AG08395 (cell line): ENCODE measurements around the gene LPCAT4.
A peak's percentile ranks its signal among the peaks of the same experiment; 100 is the strongest.
"Not testable (repeated sequence)": the region's sequence is repeated elsewhere in the genome, so short reads cannot be mapped to it uniquely, and the experiment has no call there.

Experiments used
- DNase-seq: peaks from one replicate; pipeline ENCODE4 v3.0.0; 2012; ENCODE audit warnings: mixed read lengths, low spot score

Gene LPCAT4

DNA sequence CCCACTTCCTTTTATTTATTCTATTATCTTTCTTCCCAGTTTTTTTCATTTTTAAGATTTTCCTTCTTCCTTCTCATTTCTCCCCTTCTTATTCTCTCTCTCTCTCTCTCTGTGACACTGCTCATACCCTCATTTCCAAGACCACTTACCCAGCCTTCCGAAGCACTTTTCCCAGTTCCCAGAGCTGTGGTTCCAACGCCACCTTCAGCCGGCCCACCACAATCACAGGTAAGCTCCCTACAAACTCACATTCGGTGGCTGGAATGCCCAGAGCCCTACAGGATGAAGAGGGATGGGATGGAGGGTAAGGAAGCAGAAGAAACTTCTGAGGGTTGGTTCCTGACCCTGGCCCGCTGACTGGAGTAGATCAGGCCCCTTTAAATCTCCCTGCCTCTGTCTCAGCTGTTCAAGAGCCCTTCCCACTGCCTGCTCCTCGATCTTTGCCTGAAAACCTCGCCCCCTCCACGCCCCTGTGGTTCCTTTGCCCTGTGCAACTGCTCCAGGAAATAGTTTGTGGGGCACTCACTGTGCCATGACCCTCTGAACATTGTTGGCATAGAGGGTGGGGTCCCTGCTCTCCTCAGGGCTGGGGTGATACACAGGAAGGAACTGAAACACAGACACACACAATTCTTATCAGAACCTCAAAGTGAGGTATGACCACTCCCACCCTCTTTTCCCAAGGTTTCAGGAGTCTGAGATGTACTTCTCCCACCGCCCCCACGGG, 4.8 kb downstream of the LPCAT4 start:
- DNase-seq, result no peak

DNA sequence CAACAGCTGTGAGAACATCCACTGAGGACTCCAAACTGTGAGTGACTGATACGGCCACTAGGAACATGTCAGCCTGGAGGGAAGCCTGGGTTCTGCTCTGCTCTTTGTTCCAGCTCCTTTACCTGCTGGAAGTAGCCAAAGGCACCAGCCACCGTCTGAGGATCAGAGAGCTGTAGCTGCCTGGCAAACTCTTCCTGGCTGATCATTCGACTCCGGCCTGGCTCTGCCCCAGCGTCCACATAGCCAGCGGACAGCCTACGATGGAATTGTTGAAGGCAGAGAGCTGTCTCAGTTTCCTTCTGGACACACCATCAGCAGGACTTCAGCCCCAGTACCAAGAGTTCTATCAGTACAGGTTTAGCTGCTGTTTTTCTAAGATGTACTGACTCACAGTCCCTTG, 5.7 kb downstream of the LPCAT4 start:
- DNase-seq, result no peak

DNA sequence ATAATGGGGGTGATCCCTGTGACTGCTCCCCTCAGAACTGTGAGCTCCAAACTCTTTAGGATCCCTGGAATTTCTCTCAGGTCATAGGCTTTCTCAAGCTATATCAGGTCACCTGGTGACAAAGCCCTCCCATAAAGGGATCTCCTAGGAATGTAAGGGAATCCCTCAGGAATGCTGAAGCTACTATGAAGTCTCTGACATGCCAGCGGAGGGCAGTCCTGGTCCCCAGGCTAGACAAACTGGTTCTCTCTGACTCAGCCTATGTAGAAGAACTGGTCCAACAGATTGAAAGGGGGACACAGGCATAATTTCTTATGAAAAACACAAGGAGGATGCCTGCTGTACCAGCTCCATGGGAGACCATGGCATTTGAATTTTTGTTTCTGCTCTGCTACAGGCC, 6.7 kb downstream of the LPCAT4 start:
- DNase-seq, result peak; percentile 14

GRCh38 chr15:34359416-34359815, 7.6 kb downstream of the LPCAT4 start:
- DNase-seq, result no peak

DNA sequence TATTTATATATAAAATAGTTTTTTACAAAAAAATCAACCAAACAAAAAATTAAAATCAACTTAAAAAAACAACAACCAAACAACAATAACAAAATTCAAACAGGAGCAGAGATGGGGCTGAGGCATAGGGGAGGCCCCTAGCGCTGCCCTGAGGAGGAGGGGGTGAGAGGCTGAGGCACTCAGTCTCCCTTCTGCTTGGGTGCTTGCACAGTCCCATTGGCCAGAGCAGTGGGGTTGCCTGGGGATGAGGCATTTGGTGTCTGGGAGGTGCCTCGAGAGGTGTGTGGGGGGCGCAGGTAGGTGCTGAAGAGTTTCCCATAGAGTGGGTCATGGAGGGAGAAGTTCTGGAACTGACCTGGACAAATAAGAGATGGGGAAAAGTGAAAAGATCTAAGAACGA, 8.0 kb downstream of the LPCAT4 start:
- DNase-seq, result no peak

GRCh38 chr15:34358367-34358766, 8.6 kb downstream of the LPCAT4 start:
- peak; percentile 17 for DNase-seq

GRCh38 chr15:34357653-34358052, 9.3 kb downstream of the LPCAT4 start:
- DNase-seq, result no peak

DNA sequence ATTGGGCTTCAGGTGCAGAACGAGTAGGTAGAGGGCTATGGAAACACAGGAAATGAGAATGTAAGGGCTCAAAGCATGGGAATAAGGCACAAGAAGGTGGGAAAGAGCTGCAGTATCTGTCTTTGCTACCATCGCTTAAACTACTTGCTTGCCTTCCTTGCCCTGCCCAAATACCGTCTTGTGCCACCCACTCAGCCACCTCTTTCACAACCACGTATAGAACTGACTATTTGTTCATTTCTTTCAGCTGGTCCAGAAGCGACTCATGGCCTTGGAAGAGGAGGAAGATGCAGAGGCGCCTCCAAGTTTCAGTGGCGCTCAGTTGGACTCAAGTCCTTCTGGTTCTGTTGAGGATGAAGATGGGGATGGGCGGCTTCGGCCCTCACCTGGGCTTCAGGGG, 11.8 kb downstream of the LPCAT4 start:
- no peak for DNase-seq

DNA sequence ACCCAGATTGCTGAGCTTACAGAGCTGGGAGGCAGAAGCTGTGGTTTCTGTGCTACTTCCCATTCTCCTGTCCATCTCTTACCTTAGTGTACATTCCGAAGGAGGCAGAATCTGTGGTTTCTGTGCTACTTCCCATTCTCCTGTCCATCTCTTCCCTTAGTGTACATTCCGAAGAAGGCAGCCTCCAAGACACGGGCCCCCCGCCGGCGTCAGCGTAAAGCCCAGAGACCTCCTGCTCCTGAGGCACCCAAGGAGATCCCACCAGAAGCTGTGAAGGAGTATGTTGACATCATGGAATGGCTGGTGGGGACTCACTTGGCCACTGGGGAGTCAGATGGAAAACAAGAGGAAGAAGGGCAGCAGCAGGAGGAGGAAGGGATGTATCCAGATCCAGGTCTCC, 12.7 kb downstream of the LPCAT4 start:
- no peak for DNase-seq

GRCh38 chr15:34353627-34354026, 13.4 kb downstream of the LPCAT4 start:
- DNase-seq, result no peak

DNA sequence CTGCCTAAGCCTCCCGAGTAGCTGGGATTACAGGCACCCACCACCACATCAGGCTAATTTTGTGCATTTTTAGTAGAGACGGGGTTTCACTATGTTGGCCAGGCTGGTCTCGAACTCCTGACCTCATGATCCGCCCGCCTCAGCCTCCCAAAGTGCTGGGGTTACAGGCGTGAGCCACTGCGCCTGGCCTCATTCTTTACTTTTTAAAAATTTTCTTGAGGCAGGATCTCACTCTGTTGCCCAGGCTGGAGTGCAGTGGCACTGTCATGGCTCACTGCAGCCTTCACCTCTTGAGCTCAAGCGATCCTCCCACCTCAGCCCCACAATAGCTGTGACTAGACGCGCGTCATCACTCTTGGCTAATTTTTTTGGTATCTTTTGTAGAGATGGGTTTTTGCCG, 14.0 kb downstream of the LPCAT4 start:
- not testable (repeated sequence) for DNase-seq

DNA sequence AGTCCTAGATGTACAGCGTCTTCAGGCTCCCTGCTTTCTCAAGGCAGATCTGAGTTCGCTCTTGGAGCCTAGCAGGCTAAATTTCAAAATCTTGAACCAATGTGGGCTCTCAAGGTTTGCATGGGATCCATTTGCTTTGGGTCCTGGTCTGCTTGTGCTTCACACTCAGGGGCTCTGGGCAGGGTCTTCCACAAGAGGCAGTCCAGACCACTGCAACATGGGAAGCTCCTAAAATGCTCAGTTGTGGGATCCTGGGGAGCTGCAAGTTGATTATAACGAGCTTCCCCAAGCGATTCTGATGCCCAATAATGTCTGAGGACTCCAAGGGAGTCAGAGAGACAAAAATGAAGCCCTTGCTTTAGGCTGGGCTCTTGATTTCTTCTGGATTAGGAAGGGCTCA, 17.2 kb downstream of the LPCAT4 start:
- DNase-seq, result no peak

DNA sequence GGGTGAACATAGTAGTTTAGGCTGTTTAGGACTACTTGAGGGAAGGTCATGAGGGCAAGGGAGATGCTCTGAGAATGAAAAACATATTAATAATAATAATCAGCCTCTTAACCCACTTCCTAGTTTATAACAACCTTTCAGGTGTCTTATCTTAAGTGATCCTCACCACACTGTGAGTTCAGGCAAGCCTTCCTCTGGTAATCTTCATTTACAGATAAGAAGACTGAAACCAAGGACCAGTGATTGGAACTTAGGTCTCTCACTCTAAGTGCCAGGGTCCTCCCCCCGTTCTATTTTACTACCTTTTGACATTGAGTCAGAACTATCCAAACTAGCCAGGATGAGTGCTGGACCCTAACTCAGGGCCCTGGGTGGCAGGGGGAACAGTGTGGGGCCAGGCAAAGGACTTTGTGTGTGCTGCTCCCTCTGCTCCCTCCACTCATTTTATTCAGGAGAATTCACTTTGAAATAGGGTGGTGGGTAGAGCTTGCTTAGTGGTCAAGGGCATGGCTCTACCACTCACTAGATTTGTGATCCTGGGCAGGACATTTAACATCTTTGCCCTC, 18.2 kb downstream of the LPCAT4 start:
- DNase-seq, result no peak

- DNase-seq, result no peak
Measured at GRCh38 chr15:34347951-34348638, 18.9 kb downstream of the LPCAT4 start.

DNA sequence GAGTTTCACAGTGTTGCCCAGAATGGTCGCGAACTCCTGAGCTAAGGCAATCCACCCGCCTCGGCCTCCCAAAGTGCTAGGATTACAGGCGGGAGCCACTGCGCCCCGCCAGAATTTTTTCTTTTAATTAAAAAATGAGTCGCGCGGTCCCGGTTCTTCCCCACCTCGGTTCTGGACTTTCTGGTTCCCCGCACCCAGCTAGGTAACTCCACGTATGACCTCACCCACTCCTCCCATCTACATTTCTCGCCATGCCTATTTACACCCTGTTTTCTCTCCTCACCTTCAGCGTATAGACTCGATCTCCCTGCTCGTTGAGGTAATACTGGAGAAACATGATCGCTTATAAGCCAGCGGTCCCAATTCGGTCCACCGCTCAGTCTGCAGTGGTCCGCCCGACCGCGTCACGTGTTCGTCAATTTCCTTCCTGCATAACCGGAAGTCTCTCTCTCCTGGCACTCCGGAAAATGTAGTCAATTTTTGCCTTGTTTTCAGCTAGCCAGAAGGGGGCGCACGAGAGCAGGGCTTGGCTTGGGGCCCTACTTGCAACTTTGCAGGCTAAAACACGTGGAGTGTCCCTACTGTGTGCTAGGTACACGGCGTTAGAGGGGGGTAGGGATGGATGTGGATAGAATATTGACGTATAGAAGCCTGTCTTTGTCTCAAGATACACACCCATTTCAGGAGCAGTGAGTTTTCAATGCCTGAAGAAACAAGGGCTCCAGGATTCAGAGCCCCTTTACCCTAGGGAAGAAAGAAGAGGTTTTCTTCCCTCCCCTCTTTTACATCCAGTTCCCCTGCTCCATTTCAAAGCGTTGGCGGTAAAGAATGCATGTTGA, 24.0 kb downstream of the LPCAT4 start, which contains the start of the genes NOP10 and NUTM1:
Gene NOP10 (minus strand): TSS at position 400 of the 839 bp plus-strand sequence. CDS start 63 bp downstream, at position 337.
Gene NUTM1 (plus strand): TSS at position 579 of the 839 bp plus-strand sequence. CDS start 382 bp downstream, outside the sequence.
- peak; percentile 87 for DNase-seq

GRCh38 chr15:34342213-34342736, 24.7 kb downstream of the LPCAT4 start:
- DNase-seq, result not testable (repeated sequence)

GRCh38 chr15:34341381-34342212, 25.4 kb downstream of the LPCAT4 start:
- DNase-seq, result no peak

DNA sequence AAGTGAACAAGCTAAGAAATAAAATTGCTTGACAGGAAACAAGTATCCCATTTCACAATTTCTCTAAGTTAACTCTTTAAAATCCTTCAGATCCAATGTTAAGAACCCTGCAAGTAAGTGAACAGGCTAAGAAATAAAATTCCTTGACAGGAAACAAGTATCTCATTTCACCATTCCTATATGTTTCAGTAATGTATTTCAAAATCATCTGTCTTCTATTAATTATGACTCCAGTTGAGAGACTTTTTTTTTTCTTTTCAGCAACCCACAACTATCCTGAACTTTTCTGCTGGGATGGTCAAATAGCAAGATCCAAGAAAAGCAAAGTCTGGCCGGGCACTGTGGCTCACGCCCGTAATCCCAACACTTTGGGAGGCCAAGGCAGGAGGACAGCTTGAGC, 27.1 kb downstream of the LPCAT4 start:
- no peak for DNase-seq

- no peak for DNase-seq
Measured at GRCh38 chr15:34338347-34338746, 28.6 kb downstream of the LPCAT4 start.

- peak; percentile 98 for DNase-seq
Measured at GRCh38 chr15:34337557-34338306, 29.3 kb downstream of the LPCAT4 start, which contains the start of gene SLC12A6. Gene SLC12A6, minus strand, starts transcription at chr15:34337781. Its CDS starts 1,101 bp downstream, at chr15:34336680.
